HG03378 (cell line): ENCODE results near the gene CD8B2.
"Not testable (repeated sequence)": the region's sequence is repeated elsewhere in the genome, so short reads cannot be mapped to it uniquely, and the experiment has no call there.

Source experiments
- ATAC-seq: cut with Tn5 transposase; IDR thresholded peaks from one replicate; pipeline ENCODE4 v1.9.1; 2021; ENCODE audit warnings: mild to moderate bottlenecking, moderate library complexity; ENCODE audit not compliant: unreplicated experiment

The CD8B2 gene

DNA sequence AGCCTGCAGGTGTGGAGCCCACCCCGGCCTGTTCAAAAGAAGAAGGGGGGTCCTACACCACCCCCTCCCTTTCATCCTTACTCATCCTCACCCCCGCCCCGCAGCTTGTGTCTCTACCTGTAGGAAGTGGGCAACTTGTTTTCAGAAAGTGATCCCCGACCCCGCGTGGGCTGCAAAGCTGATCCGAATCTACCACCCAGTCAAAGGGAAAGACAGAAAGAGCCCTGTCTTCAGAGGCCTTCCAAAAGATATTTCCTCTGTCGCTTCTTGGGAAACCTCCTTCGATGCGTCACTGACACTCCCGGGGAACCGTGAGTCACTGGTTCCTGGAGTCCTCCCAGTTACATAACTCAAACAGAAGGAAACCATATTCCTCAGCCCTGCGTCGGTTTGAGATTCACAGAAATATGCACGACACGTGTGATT lies 24.3 kb downstream of the CD8B2 start:
- ATAC-seq = not testable (repeated sequence)

GRCh38 chr2:106511934-106512333 lies 24.8 kb downstream of the CD8B2 start:
- not testable (repeated sequence) for ATAC-seq

- not testable (repeated sequence) for ATAC-seq
These were observed 26.2 kb downstream of the CD8B2 start for GRCh38 chr2:106513391-106513790.

DNA sequence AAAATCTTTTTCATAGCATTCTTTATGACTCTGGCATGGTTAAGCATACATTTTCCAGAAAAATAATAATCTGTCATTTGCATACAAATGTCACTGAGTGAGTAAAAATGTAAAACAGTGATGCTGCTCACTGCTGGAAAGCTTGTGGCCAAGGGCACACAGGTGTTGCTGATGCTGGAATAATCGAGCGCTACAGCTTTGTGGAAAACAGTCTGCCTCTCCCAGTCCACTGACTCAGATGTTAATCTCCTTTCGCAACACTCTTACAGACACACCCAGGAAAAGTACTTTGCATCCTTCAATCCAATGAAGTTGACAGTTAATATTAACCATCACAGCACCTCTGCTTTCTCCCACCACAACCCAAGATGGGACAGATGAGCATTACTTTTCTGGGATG lies 27.7 kb downstream of the CD8B2 start:
- not testable (repeated sequence) for ATAC-seq

DNA sequence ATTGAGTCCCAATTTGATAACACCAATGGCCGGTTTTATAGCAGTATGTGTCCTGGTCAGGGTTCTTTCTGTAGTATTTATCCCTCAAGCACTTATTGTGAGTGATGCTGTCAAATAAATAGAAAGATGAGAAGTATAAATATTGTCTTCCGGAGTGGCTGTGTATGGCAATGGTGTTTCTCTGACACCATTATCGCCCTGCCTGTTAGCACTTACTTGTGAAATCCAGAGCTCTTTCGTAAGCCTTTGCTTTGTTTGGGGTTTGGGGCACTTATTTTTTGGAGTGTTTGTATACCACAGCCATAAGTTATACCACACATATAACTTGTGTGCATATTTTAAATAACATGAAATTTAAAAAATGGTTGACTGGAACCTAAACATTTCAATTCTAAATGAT lies 29.3 kb downstream of the CD8B2 start:
- no peak for ATAC-seq

- no peak for ATAC-seq
These were observed 29.7 kb downstream of the CD8B2 start for GRCh38 chr2:106516864-106517263.

- no peak for ATAC-seq
These were observed 30.2 kb downstream of the CD8B2 start for GRCh38 chr2:106517329-106517728.

DNA sequence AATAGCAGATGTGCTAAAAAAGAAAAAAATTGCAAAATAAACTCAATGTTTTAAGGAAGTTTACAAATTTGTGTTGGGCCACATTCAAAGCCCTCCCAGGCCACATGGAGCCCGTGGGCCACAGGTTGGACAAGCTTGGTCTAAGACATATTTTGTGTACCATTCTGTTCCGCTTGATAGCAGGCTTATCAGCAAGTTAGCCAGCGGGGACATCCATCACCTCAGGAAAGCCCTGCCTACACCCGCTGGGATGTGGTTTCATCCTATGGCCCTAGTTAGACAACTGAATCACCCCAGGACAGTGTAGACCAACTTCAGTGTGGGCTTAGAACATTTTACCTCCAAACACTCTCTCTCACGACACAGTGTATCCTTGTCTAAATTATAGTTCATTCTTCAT lies 32.6 kb downstream of the CD8B2 start:
- ATAC-seq = no peak

DNA sequence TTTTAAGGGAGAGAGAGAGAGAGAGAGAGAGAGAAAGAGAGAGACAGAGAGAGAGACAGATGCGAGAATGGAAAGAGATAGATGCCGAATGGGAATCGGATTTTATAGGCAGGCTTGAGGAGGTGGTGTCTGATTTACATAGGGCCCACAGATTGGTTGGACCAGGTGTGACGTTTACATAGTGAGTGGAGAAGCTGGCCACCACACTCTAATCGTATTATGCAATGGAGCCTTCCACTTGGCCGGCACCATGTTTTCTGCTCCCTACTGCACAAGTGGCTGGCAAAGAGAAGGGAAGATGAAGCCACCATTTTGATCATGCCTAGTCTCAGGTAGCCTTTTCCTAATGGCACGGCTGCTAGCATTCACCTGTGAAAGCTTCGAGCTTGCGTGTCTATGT lies 33.9 kb downstream of the CD8B2 start:
- ATAC-seq = no peak

- ATAC-seq = no peak
These were observed 37.0 kb downstream of the CD8B2 start for GRCh38 chr2:106523976-106524665.

DNA sequence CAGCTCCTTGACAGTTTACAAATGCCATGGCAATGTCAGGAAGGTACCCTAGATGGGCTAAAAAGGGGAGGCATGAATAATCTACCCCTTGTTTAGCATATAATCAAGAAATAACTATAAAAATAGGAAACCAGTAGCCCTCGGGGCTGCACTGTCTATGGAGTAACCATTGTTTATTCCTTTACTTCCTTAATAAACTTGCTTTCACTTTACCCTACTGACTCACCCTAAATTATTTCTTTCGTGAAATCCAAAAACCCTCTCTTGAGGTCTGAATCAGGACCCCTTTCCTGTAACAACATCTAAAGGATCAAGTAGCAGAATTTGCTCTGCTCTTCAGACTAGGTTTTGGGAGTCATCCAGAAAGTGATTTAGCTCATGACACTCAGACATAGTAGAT lies 43.7 kb downstream of the CD8B2 start:
- no peak for ATAC-seq

DNA sequence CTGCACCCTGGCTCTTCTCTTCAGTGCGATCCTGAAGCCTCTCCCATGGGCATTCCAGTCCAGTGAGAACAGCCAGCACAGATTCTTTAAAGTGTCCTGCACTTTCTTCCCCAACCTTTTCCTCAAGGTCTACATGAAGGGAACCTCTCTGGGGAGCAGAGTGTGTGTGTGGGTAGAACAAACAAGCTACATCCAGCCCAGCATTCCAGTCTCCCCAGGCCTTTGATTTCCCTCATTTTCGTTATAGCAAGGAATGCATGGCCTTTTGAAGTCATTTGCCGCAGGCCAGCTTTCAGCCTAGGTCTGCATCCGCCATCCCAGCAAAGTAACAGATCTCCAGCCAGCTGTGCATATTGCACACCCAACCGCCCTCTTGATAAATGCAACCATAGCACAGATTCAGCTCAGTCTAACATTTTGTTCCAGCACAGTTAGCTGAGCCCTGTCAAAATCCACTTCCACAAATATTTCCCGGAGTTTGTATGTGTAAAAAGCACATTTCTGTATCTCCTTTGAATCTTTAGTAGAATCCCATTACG lies 44.6 kb downstream of the CD8B2 start:
- ATAC-seq = no peak

GRCh38 chr2:106532236-106532635 lies 45.1 kb downstream of the CD8B2 start:
- no peak for ATAC-seq

DNA sequence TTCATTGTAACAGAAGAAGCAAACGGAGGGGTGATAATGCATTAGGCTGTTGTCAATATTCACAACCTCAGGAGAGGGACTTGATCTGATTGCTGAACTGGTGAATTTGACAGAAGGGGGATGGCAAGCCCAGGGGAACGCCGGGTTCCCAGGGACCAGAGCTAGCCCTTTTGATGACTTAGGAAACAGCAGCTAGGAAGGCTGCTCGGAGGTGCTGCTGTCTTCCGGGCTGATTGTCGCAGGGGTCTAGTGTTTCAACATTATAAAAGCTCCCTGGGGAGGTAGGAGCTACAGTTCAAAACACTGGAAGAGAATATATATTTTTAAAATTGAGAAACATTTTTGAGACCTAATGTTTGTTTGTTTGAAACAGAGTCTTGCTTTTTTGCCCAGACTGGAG lies 47.3 kb downstream of the CD8B2 start:
- ATAC-seq = no peak

- ATAC-seq = no peak
These were observed 49.3 kb downstream of the CD8B2 start for GRCh38 chr2:106536490-106536889.

DNA sequence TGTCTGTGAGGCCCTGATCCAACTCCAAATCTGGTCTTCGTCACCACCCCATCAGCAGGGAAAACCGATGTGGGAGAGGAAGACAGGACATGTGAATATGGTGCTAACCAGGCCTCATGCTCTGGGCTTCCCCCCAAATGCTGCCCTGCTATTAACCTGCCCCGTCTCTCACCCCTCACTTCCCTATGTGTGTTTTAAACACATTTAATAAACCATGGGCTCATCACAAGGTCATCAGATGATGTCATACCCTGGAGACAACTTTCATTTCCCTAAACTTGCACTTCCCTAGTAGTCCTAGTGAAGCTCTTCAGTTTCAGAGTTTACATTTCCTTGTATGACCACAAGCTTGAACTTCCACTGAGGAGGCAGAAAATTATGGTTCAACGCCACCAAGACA lies 49.9 kb downstream of the CD8B2 start:
- ATAC-seq = peak; percentile 78

- ATAC-seq = no peak
These were observed 50.6 kb downstream of the CD8B2 start for GRCh38 chr2:106537791-106538191.

DNA sequence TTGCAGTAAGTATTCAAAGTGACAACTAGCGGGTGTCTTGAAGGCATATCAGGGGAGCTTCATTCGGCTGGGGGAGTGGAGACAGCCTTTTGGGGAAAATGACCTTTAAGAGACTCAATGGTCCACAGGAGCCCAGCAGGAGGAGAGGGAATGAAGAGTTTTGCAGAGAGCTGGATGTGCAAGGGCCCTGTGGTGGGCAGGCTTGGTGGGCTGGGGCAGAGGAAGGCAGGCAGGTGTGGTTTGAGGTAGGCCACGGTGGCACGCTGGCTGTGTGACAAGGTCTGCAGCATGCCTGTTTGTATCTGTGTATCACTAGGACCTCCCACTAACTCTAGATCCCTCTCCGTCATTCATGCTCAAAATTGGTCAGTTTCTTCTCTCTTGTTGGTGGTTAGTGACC lies 53.7 kb downstream of the CD8B2 start:
- ATAC-seq = no peak

GRCh38 chr2:106541333-106541732 lies 54.2 kb downstream of the CD8B2 start:
- ATAC-seq = no peak

- ATAC-seq = peak; percentile 93
These were observed 55.7 kb downstream of the CD8B2 start for GRCh38 chr2:106542746-106543359.

DNA sequence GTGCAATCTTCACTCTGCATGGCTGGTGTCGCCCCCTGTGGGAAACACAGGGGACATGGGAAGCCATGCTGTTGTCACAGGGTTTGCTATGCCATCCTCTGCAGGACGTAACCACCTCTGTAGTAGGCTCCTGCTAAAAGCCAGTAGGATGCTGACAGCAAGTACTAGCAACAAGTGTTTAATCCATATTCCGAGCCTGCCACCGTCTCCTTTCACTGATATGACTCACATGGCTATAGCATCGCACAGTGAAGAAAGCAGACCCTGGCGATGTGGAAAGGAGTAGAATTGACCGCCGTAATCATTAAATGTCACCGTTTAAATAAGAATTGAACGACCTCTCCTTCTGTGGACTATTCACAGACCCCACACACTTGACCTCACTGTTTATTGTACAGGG lies 57.8 kb downstream of the CD8B2 start:
- no peak for ATAC-seq

GRCh38 chr2:106546391-106546990 lies 59.3 kb downstream of the CD8B2 start:
- no peak for ATAC-seq
